G401 (cell line): ENCODE results near the gene LAD1. TPM values are rescaled to one million over a fixed set of nuclear protein-coding genes. Genes with fewer than 3 reads are reported as not detected.

Experiments
- DNase-seq: peaks from one replicate; pipeline ENCODE4 v3.0.0-alpha.2; 2015; ENCODE audit warnings: low spot score
- in situ Hi-C: cut with HindIII; loops from 2 replicates; pipeline ENCODE4 v1.10.0; 2016; ENCODE audit warnings: low sequenced_read_pairs, mixed read lengths
- total RNA-seq: library from RNA; depleted of rRNA; stranded (reverse); fragments of >200 nt; shearing (Covaris generic); gene quantifications from 2 replicates; pipeline ENCODE4 v1.2.3, GENCODE V29; 2014

Gene LAD1
- total RNA-seq, 1 experiment from 2014 or later = 0.20 TPM

GRCh38 chr1:201396861-201397464, 2.2 kb downstream of the LAD1 start:
- no peak for DNase-seq
- in situ Hi-C loops = loop anchor here (5.0 kb wide), 1 partner anchor 80 kb away; no protein-coding TSS in a partner anchor

GRCh38 chr1:201395936-201396335, 3.2 kb downstream of the LAD1 start:
- in situ Hi-C loops = loop anchor here (5.0 kb wide), 1 partner anchor 81 kb away; no protein-coding TSS in a partner anchor
- DNase-seq = no peak

- DNase-seq = no peak
- in situ Hi-C loops = no loop called here
Observed at GRCh38 chr1:201394591-201394990, 4.5 kb downstream of the LAD1 start.

GRCh38 chr1:201393076-201393475, 6.0 kb downstream of the LAD1 start:
- in situ Hi-C loops = no loop called here
- no peak for DNase-seq

- in situ Hi-C loops = no loop called here
Observed at GRCh38 chr1:201391651-201392511, 7.2 kb downstream of the LAD1 start.

GRCh38 chr1:201391225-201391624, 7.9 kb downstream of the LAD1 start:
- no peak for DNase-seq

More at GRCh38 chr1:201391651-201392511, 7.2 kb downstream of the LAD1 start:
- no peak for DNase-seq

GRCh38 chr1:201389051-201389450, 10.1 kb downstream of the LAD1 start:
- no peak for DNase-seq
- in situ Hi-C loops = no loop called here

More at GRCh38 chr1:201391225-201391624, 7.9 kb downstream of the LAD1 start:
- in situ Hi-C loops = no loop called here

- in situ Hi-C loops = no loop called here
- no peak for DNase-seq
Observed at GRCh38 chr1:201386208-201386607, 12.9 kb downstream of the LAD1 start.

GRCh38 chr1:201385299-201385891, 13.7 kb downstream of the LAD1 start:
- DNase-seq = peak; percentile 61
- in situ Hi-C loops = no loop called here

GRCh38 chr1:201384406-201384782, 14.7 kb downstream of the LAD1 start:
- DNase-seq = no peak
- in situ Hi-C loops = no loop called here

- in situ Hi-C loops = no loop called here
- DNase-seq = no peak
Observed at GRCh38 chr1:201383647-201384405, 15.3 kb downstream of the LAD1 start.

GRCh38 chr1:201381130-201381529, 18.0 kb downstream of the LAD1 start:
- DNase-seq = no peak
- in situ Hi-C loops = no loop called here

- DNase-seq = no peak
- in situ Hi-C loops = no loop called here
Observed at GRCh38 chr1:201379733-201380242, 19.3 kb downstream of the LAD1 start.

GRCh38 chr1:201378804-201379203, 20.3 kb downstream of the LAD1 start:
- in situ Hi-C loops = no loop called here
- no peak for DNase-seq

- in situ Hi-C loops = no loop called here
Observed at GRCh38 chr1:201377611-201378092, 21.5 kb downstream of the LAD1 start, which contains the start of gene TNNT2. TNNT2 (minus strand) TSS chr1:201377680; CDS start chr1:201373254, 4,426 bp downstream.

GRCh38 chr1:201376464-201377374, 22.4 kb downstream of the LAD1 start:
- peak; percentile 48 for DNase-seq

More at GRCh38 chr1:201377611-201378092, 21.5 kb downstream of the LAD1 start, which contains the start of gene TNNT2:
- DNase-seq = no peak

GRCh38 chr1:201376107-201376463, 23.0 kb downstream of the LAD1 start:
- DNase-seq = no peak
- in situ Hi-C loops = no loop called here

More at GRCh38 chr1:201376464-201377374, 22.4 kb downstream of the LAD1 start:
- in situ Hi-C loops = no loop called here

- in situ Hi-C loops = no loop called here
Observed at GRCh38 chr1:201375169-201375568, 24.0 kb downstream of the LAD1 start.

More at GRCh38 chr1:201375169-201375568, 24.0 kb downstream of the LAD1 start:
- DNase-seq = no peak
